Hematopoietic multipotent progenitor cell treated with erythropoietin and hydrocortisone succinate and interleukin-3 and kit ligand, for 15 days (in vitro differentiated cells): Measurements from ENCODE around the gene LILRB1.
"Not testable (repeated sequence)": the region's sequence is repeated elsewhere in the genome, so short reads cannot be mapped to it uniquely, and the experiment has no call there.

Experiments
- DNase-seq: peaks from one replicate; pipeline ENCODE4 v3.0.0-alpha.2; 2015; ENCODE audit warnings: low spot score

The LILRB1 gene

DNA sequence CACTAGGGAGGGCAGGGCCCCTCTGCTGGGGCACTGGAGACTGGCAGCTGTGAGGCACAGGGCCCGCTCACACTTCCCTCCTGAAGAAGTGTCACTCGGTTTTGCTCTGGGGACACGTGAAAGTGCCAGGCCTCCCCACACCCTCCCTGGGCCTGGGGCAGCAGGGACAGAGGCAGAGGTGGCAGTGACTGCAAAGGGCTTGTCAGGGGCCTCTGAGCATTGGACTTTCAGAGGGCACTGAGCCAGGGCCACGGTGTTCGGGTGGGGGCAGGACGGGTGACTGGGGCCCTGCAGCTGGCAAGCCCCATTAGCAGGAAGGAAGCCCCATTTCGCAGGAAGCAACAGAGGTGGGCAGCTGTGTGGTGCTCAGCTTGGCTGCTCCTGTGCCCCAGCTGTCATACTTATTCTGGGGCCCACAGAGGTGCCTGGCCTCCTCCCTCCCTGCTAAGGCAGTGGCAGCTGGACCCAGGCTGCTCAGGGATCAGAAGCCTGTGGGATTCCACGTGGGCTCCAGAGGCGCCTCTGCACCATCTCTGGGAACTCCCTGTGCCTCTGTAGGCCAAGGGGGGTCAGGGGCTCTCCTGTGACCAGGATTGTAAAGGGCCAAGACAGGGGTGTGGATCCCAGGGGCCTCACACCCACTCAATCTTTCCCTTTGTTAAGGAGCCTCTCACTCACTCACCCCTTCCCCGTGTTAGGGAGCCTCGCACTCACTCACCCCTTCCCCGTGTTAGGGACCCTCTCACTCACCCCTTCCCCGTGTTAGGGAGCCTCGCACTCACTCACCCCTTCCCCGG, 5.2 kb upstream of the LILRB1 start:
- not testable (repeated sequence) for DNase-seq

DNA sequence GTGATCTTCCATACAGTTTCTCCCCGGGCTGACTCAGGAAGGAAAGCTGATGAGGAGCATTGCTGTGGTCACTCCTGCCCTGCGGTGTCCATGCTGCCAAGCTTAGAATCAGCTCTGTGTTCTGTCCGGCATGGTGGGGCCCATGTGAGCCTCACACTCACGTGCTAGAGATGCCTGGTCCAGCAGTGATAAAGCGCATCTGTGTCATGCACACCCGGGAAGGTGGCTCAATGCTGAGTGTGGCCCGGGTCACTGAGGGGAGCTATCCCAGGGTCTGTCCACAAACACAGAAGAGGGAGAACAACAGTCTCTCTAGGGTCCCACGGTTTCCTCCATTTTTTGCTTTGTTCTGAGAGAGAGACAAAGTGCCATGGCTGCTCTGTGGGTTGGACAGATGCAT, 3.5 kb upstream of the LILRB1 start:
- DNase-seq = no peak

DNA sequence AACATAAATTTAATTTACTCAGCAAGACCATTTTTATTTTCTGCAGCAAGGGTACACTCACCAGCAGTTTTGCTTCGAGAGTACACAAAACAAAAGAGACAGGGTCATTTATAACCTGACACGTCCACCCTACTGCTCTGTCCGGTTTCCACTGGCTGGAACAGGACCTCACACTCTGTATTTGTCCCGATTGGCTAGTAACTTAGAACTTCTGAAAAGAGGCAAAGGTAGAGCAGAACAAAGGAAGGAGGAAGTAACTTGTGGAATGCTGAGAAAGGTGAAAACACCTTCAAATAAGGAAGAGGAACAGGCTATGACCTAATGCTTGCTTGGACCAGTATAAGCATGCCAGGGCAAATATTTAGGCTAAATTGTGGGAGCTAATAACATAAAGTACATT, 2.4 kb upstream of the LILRB1 start:
- DNase-seq = not testable (repeated sequence)

DNA sequence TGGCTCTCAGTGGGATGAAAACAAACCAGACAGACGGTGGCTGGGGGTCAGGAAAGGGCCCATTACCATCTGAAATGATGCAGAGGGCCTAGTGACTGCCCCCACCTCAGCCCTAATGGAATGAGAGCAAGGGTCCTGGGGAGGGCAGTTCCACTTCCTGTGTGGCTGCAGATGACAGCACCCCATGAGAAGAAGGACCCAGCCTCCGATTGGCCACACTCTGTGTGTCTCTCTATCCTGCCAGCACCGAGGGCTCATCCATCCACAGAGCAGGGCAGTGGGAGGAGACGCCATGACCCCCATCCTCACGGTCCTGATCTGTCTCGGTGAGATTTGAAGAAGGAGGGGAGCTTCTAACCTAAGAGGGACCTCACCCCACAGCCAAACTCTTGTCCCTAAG, 498 bp downstream of the LILRB1 start:
- DNase-seq = no peak

DNA sequence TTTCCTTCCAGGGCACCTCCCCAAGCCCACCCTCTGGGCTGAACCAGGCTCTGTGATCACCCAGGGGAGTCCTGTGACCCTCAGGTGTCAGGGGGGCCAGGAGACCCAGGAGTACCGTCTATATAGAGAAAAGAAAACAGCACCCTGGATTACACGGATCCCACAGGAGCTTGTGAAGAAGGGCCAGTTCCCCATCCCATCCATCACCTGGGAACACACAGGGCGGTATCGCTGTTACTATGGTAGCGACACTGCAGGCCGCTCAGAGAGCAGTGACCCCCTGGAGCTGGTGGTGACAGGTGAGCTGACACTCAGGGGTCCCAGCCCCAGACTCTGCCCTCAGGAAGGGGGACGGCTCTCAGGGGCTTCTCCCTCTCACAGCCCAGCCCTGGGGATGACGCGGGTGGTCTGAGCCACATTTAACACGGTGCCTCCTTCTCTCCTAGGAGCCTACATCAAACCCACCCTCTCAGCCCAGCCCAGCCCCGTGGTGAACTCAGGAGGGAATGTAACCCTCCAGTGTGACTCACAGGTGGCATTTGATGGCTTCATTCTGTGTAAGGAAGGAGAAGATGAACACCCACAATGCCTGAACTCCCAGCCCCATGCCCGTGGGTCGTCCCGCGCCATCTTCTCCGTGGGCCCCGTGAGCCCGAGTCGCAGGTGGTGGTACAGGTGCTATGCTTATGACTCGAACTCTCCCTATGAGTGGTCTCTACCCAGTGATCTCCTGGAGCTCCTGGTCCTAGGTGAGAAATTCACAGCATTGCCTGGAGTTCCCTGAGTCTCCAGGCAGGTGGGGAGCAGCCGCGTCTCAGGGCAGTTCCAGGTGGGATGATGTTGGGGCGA, 1.4 kb downstream of the LILRB1 start:
- DNase-seq = not testable (repeated sequence)

DNA sequence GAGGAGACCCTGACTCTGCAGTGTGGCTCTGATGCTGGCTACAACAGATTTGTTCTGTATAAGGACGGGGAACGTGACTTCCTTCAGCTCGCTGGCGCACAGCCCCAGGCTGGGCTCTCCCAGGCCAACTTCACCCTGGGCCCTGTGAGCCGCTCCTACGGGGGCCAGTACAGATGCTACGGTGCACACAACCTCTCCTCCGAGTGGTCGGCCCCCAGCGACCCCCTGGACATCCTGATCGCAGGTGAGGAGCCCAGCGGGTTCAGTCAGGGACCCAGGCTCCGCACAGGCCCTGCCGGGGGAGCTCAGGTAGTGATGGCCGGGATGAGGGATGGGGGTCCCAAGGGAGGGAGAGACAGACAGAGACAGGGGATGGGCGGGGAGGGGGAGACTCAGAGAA, 2.2 kb downstream of the LILRB1 start:
- not testable (repeated sequence) for DNase-seq

DNA sequence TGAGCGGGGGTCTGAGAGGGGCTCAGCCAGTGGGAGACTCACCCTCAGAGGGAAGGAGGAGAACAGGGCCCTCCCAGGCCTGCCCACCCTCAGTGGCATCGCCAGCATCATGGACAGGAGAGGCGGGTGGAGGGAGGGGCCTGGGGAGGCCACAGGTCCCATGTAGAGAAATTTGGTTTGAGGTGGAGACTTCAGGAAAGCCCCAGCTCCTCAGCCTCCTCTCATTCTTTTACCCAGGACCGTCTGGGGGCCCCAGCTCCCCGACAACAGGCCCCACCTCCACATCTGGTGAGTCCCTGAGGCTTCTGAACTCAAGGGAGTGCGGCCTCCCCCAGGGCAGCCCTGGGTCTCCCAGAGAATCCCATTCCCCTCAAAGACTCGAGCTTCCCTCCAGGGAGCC, 3.1 kb downstream of the LILRB1 start:
- no peak for DNase-seq

DNA sequence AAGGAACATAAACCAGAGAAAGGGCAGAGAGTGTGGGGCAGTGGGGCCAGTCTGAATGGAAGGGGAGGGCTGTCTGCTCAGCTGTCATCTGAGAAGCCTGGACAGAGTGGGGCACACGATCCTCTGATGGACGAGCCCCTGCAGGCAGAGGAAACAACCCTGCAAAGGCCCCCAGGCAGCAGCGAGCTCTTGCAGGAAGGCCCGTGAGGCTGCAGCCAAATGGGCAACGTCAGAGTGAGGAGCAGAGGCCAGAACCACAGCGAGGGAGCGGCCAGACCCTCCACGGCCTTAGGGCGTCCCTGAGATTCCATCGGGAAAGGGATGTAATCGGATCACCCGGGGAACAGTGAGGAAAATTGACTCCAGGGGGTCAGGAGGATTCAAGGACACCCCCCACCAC, 5.8 kb downstream of the LILRB1 start:
- DNase-seq = not testable (repeated sequence)

DNA sequence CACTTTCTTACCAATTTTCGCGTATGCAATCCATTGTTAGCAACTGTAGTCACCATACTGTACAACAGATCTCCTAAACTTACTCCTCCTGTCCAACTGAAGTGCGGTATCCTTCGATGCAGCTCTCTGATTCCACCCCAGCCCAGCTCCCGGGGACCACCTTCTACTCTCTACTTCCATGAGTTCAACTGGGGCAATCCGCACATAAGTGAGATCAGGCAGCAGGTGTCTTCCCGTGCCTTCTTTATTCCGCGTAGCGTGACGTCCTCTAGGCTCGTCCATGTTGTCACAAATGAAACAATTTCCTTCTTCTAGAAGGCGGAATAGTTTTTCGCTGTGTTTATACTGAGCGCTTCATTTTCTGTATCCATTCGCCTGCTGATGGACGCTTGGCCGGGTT, 8.4 kb downstream of the LILRB1 start:
- DNase-seq = no peak

DNA sequence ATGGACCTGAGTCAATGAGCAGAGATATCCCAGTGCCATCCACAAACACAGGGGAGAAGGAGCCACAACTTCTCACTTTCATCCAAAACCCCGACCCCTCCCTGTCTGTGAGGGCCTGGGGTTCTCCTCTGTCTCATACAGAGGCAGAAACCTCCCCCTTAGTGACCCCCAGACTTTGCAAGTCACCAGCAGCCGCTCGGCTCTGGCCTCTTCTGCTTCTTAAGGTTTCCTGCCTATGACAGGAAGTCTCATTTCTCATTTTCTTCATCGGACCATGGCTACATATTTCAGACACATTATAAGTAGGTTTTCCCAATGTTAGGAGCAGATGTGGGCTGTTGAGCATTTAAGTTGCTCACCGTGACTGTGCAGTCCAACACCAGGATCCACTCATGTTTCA, 12.7 kb downstream of the LILRB1 start:
- not testable (repeated sequence) for DNase-seq

DNA sequence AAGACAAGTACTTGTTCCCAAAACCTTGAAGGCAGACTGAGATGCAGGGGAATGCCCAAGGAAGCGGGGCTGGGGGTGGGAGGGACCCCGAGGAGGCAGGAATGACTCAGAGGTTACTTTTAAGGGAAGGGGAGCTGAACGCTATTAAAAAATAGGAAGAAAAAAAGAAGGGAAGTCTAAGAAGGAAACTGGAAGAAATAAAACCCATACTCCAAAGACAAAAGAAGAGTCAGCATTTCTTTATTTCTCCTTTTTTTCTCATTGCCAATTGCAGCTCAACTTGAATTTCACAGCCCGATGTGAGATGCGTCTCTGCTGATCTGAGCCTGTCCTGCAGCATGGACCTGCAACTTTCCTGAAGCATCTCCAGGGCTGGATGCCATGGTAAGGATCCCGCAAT, 13.3 kb downstream of the LILRB1 start:
- not testable (repeated sequence) for DNase-seq

DNA sequence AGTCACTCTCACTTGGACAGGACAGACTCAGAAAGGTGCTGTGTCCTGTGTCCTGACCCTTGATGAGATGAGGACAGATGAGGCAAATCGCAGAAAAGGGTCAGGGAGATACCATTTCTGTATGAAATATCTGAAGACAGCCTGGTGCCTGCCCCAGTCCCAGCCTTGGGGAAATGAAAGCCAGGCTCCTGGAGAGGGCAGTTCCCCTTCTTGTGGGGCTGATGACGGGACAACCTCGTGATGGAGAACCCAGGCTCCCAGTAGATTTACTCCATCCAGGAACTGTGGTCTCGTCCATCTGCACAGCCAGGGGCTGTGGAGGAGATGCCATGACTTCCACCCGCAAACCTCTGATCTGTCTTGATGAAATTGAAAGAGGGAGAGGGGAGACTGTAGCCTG, 13.8 kb downstream of the LILRB1 start:
- no peak for DNase-seq

DNA sequence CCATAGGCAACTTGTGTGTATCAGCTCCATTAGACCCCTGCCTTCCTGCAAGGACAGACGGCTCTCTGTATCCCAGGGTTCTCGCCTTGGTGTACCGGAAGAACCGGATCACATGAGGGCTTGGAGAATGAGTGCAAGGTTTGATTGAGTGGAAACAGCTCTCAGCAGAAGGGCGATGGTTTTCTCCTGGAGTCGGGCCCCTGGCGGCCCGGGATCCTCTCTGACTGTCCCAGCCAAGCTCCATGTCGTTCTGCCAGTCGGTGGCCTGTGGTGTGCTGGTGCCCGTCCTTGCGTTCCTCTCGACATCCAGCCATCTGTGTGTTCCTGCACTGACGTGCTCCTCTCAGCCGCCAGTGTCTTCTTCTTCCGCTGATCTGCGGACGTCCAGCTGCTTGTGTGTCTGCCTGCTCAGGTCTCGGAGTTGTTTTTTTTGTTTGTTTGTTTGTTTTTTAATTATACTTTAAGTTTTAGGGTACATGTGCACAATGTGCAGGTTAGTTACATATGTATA, 16.1 kb downstream of the LILRB1 start:
- DNase-seq = no peak

DNA sequence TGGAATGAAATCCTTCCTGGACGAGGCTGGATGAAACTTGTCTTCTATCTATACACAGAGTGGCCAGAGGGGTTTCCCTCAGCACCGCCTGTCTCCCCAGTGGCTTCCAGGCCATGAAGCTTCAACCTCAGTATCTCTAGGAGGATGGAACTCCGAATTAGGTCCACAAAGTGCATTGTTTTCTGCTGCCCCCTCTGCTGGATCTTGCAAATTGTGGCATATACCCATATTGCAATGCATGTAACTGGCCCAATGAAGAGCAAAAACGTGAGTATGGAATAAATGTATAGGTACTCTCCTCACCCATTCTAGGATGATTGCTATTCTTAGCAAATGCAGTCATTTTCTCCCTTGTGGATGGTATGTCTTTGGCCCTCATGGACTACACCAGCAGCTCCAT, 17.8 kb downstream of the LILRB1 start:
- DNase-seq = no peak

DNA sequence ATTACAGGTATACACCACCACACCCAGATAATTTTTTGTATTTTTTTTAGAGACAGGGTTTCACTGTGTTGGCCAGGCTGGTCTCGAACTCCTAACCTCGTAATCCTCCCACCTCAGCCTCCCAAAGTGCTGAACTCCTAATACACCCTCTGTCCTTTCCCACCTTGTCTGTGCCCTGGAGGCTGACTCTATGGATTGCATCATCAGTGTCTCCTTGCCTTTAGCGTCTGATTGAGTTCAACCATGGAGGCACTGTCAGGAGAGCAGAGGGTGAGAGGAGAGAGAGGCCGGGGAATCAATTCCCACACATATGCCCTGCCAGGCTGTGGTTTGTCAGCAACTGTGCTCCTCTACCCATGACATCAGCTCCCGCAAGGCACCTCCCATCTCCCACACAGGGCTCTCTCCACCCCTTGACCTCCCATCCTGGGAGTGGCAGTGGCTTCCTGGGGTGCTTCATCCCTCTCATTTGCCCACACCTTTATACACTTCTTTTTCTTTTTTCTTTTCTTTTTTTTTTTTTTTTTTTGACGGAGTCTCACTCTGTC, 19.9 kb downstream of the LILRB1 start:
- no peak for DNase-seq

DNA sequence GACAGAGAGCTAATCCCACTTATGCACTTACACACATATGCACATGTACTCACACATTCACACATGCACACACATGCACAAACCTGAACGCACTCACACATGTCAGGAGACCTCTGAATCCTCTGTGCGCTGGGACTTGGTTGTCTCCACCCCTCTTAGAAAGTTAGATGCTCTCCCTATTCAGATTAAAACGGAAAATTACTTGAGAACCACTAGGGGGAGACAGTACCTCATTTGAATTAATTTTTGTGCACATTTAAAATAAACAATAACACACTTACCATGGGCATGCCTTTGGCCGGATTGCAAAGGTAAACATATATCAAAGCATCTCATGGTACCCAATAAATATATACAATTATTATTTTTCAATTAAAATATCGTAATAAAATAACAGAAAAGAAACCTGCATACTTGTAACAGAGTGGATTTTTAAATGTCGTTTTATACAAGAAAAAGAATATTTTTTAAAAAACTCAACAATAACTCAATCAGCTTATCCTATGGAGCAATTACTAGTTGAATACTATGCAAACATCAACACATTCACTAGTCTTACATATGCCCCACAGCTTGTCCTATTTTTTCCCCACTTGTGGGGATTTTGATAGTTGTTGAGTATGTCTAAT, 23.0 kb downstream of the LILRB1 start:
- peak; percentile 6 for DNase-seq

DNA sequence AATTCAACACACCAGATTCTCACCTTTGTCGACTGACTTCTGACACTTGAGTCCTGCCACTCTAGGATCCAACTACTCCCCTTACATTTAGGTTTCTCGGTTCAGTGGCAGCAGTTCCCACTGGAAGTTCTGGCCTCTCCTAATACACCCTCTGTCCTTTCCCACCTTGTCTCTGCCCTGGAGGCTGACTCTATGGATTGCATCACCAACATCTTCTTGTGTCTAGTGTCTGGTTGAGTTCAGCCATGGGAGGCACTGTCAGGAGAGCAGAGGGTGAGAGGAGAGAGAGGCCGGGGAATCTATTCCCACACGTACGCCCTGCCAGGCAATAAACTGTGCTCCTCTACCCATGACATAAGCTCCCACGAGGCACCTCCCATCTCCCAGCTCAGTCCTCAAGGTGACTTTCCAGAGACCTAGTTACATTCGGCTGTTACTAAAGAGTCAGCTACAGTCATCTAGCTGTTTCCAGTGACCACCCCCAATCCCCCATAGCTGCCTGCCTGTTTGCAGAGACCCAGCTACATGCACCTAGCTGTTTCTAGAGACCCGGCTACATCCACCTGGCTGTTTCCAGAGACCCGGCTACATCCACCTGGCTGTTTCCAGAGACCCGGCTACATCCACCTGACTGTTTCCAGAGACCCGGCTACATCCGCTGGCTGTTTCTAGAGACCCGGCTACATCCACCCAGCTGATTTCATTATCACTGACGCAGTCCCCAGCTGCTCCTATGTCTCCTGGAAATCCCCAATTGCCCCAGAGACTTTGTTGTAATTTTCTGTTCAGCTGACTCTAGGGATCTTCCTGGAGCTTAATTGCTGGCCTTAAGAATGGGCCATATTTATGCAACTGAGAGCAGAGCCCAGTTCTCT, 24.4 kb downstream of the LILRB1 start:
- DNase-seq = no peak

DNA sequence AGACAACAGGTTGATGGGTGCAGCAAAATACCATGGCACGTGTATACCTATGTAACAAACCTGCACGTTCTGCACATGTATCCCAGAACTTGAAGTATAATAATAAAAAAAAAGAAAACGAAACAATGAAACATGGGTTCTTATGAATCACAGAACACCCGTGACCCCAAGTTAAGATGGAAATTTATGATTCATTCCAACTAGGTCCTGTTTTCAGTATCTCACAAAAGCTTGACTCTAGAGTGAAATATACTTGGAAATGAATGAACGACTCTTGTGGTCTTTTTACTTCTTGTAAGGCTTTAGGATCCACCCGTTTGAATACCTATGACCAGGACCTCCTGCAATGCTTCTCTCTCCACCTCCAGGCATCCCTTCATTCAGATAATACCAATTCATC, 29.0 kb downstream of the LILRB1 start:
- DNase-seq = no peak

DNA sequence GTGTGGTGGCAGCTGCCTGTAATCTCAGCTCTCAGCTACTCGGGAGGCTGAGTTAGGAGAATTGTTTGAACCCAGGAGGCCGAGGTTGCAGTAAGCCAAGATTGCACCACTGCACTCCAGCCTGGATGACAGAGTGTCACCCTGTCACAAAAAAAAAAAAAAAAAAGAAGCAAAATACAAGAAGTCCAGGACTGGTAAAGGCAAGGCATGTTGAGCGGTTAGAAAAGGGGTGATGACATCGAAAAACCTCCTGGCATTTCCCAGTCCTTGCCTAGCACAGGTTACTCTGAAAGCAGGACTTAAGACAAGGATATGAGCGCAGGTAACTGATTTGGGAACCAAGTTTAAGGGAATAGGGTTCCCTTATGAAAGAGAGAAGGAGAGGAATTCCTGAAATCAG, 30.0 kb downstream of the LILRB1 start:
- no peak for DNase-seq

DNA sequence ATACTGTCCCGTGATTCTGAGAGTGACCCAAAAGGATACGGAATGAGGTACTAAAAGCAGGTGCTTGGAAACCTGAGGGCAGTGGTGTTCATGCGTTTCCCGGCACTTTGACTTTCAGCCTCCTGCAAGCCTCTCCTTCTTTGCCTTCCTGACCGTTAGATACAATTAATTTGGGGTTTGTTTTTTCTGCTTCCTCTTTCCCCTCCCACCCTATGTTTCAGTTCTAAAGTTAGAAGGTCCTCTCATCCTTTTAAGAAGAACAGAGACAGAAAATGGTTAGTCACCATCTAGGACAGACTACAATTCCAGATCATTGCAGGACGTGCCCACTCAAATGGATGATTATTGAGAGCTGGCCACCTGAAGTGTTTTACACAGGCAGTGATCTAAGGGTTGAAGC, 30.7 kb downstream of the LILRB1 start:
- no peak for DNase-seq

DNA sequence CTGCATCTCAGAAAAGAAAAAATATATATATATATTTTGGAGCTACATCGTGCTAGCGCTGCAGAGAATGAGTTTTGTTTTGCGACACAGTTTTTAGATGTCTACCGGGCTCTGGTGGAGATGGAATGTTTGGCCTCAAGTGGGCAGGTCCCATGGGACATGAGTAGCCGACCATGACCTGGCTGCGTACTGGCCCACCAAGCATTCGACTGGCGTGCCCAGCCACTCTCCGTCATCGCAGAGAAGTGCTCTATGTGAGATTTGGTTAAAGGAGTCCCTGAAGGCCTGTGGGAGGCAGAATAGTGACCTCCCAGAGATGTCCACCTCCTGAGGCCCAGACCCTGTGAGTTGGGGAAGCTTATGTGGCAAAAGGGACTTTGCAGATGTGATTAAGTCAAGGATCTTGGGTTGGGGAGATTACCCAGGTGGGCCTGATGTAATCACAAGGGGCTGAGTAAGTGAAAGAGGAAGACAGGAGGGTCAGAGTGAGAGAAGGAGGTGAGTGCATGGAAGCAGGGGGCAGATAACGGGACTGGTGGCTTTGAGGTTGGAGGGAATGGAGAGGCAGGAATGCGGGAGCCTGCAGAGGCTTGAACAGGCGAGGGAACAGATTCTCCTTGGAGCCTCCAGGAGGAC, 31.7 kb downstream of the LILRB1 start:
- DNase-seq = no peak
